GM20431 (cell line): ENCODE data around the gene RHBDD3.

ENCODE experiments used
- in situ Hi-C: fragments of 300-500 bp; cut with MseI, MboI; formaldehyde crosslinking; loops from one replicate; pipeline ENCODE4 v1.15.0; 2020; ENCODE audit warnings: low sequenced_read_pairs; ENCODE audit not compliant: unreplicated experiment

Gene RHBDD3

GRCh38 chr22:29267858-29268510 lies at the start of gene RHBDD3, which contains the start of gene EWSR1:
RHBDD3 (minus strand) TSS chr22:29267981; CDS start chr22:29265626, 2,355 bp downstream.
EWSR1 (plus strand) TSS chr22:29268268; CDS start chr22:29268337, 69 bp downstream.
- in situ Hi-C loops, result no loop called here

DNA sequence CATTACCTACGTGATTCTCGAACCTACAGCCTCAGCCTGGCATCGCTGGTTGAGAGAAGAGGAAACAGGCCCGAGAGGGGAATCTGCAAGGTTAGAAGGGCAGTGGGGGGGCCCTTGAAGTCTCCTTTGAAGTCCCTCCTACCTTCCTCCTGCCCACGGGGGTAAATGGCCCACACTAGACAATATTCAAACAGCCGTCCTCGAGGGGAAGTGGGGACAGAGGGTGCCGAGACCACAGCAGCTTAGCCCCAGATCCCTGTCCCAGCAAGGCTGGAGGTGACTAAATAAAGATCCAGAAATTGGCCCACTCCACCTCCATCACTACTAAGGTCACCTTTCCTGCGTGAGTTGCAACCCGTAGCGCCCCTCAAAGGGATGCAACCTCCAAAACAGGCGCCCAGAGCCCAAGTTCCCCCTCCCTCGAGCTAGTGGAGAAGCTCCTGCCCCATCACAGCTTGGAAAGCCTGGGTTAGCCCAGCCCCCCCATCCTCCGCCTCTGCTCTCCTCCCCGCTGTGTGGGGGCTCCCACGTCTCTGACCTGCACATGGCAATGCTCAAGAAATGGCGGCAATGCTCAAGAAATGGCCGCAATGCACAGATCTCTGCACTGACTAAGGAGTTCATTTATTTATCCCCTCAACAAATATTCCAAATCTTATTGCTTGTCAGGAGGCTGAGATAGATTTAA lies 48.5 kb upstream of the RHBDD3 start:
- in situ Hi-C loops, result no loop called here

DNA sequence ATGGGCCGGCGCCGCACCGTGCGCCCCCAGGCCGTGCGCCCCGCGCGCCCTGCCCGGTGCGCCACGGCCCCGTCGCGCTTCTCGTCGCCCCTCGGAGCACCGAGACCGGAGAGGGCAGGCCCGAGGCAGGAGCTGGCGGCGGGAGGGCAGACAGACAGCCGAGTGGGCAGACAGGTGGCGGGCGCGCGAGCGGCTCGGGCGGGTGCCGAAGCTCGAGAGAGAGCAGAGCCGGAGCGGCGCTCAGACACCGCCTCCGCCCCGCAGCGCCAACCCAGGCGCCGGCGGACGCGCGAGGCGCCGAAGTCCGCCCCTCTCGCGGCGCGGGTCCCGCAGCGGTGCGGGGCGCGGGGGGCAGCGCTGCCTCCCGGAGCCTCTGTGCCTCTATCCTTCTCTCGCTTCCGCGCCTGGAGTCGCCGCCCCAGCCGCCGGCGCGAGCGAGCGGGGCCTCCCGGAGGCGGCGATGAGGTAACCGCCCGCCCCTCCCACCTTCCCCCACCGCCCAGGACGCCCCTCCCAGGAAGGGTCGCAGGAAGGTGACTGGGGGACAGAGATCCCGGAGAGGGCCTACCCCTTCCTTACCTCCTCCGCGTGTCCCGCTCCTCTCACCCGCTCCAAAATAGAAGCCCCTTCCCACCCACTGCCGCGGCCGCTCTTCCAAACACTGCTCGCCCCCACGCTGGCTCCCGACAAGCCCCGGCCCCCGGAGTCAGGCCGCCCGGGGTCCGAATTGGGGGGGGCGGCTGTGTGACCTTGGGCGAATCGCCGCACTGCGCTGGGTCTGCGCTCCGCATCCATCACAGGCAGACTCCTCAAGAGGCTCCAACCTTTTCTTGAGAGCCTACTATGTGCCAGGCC lies 47.7 kb upstream of the RHBDD3 start, which contains the start of gene RASL10A:
TSS of gene RASL10A (minus strand) at position 412 of the 855 bp plus-strand sequence. CDS start 451 bp downstream, outside the sequence.
- in situ Hi-C loops, result no loop called here

DNA sequence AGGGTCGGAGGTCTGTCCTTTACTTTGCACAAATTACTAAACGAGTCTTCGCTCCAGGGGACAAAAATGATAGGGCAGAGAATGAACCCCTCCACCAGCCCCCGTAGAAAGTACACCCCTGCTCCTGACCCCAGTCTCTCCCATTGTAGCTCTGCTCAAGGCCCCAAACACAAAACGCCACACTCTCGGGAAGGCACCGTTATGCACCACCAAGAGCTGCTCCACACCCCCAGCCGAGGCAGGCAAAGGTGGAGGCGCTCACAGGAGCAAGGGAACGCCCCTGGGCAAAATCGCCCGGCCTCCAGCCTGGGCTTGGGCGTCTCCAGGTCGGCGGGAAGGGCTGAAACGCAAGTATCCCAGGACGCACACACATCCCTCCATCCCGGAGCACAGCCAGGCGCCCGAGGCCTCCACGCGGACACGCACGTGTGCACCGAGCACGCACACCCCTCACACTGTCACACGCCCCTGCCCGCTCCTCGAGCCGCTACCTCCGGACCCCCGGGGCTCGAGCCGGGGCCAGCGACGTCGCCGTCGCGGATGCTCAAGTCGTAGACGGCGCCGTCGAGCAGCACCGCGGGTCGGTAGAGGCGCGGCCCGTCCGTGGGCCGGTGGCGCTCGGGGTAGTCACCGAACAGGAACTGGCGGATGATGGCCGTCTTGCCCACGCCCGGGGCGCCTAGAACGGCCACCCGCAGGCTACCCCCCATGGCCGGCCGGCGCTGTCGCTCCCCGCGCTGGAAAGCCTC lies 46.9 kb upstream of the RHBDD3 start:
- in situ Hi-C loops, result no loop called here

- in situ Hi-C loops, result no loop called here
Measured at GRCh38 chr22:29313576-29314466, 46.0 kb upstream of the RHBDD3 start.

- in situ Hi-C loops, result no loop called here
Measured at GRCh38 chr22:29313126-29313575, 45.4 kb upstream of the RHBDD3 start.

- in situ Hi-C loops, result no loop called here
Measured at GRCh38 chr22:29312218-29313125, 44.7 kb upstream of the RHBDD3 start.

DNA sequence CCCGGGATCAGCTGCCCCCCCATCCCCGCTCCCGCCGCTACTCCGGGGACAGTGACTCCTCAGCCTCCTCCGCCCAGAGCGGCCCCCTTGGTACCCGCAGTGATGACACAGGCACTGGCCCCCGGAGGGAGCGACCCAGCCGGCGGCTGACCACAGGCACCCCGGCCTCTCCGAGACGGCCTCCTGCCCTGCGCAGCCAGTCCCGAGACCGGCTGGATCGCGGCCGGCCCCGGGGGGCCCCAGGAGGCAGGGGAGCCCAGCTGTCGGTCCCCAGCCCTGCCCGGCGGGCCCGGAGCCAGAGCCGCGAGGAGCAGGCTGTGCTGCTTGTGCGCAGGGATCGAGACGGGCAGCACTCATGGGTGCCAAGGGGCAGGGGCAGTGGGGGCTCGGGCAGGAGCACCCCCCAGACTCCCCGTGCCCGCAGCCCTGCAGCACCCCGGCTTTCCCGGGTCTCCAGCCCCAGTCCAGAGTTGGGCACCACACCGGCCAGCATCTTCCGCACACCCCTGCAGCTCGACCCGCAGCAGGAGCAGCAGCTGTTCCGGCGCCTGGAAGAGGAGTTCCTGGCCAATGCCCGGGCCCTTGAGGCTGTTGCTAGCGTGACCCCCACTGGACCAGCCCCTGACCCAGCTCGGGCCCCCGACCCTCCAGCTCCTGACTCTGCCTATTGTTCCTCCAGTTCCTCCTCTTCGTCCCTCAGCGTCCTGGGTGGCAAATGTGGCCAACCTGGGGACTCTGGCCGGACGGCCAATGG lies 43.9 kb upstream of the RHBDD3 start:
- in situ Hi-C loops, result no loop called here

- in situ Hi-C loops, result no loop called here
Measured at GRCh38 chr22:29310863-29311339, 43.1 kb upstream of the RHBDD3 start.

- in situ Hi-C loops, result no loop called here
Measured at GRCh38 chr22:29310065-29310862, 42.5 kb upstream of the RHBDD3 start.

DNA sequence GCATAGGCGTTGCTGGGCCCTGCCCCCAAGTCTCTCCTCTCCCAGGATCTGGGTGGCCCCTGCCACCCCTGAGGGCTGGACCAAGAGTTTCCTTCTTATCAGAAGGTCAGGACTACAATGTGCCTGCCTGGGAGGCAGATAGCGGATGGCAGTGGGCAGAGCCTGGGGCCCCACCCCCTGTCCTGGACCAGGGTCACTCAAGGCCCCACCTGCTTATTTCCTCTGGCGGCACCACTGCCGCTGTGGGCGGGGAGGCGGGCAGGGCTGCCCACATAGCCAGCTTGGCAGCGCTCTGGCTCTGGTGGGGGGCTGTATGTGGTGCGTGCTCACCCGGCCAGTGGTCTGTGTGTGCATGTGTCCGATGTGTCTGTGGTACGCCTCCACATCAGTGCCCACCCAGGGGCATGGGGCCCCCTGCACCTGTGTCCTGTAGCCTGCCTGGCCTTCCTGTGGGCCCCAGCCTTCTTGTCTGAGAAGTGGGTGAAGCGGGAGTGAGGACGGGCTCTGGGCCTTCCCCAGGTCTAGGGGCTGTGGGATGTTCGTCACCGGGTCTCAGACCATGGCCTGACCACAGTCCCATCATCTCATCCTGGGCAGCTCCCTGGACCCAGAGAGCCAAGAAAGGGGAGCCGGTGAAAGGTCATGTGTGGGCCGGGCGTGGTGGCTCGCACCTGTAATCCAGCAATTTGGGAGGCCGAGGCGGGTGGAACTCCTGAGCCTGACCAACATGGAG lies 41.7 kb upstream of the RHBDD3 start:
- in situ Hi-C loops, result no loop called here

DNA sequence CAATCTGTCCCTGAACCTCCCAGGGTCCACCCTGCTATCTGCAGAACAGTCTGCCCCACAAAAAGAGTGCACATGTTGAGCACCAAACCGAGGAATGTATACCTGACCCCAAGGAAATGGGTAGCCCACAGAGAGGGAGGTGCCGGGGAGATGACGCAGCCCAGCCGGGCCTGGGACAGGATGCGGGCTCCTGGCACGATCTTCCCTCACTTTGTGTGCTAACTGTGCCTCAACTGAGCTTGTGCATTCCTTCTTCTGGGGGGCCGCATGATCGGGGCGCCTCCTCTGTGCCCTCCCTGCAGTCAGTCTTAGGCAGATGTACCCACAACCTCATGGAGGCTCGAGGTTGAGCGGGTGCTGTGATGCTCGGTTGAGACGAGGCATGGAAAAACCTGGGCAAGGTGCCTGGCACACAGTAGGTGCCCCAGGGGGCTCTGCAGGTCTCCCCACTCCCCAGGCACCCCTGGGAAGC lies 41.0 kb upstream of the RHBDD3 start:
- in situ Hi-C loops, result no loop called here

DNA sequence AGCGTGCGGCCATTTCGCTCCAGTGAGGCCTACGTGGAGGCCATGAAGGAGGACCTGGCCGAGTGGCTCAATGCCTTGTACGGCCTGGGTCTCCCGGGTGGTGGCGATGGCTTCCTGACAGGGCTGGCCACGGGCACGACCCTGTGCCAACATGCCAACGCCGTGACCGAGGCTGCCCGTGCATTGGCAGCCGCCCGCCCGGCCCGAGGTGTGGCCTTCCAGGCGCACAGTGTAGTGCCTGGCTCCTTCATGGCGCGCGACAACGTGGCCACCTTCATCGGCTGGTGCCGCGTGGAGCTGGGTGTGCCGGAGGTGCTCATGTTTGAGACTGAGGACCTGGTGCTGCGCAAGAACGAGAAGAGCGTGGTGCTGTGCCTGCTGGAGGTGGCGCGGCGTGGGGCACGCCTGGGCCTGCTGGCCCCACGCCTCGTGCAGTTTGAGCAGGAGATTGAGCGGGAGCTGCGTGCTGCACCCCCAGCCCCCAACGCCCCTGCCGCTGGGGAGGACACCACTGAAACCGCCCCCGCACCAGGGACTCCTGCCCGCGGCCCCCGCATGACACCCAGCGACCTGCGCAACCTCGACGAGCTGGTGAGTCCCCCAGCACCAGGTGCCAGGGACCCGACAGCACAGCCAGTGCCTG lies 40.5 kb upstream of the RHBDD3 start:
- in situ Hi-C loops, result no loop called here

DNA sequence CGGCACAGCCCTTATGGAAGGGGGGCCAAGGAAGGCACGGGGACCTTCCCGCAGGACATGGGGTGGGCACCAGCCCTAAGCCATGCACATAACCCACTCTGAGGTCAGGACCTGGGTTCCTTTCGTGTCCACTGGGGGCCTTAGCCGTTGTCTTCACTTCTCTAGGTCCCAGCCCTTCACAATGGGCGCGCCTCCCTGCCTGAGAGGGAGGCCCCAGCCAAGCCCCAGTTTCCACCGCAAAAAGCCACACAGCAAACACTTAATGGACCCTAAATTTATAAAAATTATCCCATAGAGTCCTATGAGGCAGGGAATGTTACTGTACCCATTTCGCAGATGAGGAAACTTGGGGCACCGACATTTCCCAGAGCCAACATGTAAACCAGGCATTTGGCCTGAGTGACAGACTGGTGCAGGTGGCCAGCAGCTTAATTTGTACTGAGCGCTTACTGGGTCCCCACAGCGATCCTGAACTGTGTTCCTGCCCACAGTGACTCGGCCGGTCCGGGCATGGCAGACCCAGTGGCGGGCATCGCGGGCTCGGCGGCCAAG lies 39.9 kb upstream of the RHBDD3 start:
- in situ Hi-C loops, result no loop called here
